H7 (cell line): Measurements from ENCODE around the gene NPIPB8. TPM values are rescaled to one million over a fixed set of nuclear protein-coding genes. Genes with fewer than 3 reads are reported as not detected.
"Not testable (repeated sequence)": the region's sequence is repeated elsewhere in the genome, so short reads cannot be mapped to it uniquely, and the experiment has no call there.

Experiments
- DNase-seq: peaks from one replicate; pipeline ENCODE4 v3.0.0; 2012
- H3K27me3 ChIP-seq: 2 replicates; pipeline ENCODE4 v1.6.0; 2011; ENCODE audit warnings: mild to moderate bottlenecking, low read length; ENCODE audit not compliant: control insufficient read depth, insufficient read depth
- H3K36me3 ChIP-seq: replicated peaks from 2 replicates; pipeline ENCODE4 v1.5.1; 2011; ENCODE audit warnings: low read length; ENCODE audit not compliant: control insufficient read depth, insufficient read depth
- H3K4me3 ChIP-seq: 2 replicates; pipeline ENCODE4 v1.5.1; 2011; ENCODE audit warnings: low read depth, mild to moderate bottlenecking, control low read depth, low read length, moderate library complexity; ENCODE audit not compliant: insufficient read depth
- total RNA-seq: library from RNA; depleted of rRNA; stranded (reverse); fragments of >200 nt; shearing (Covaris generic); gene quantifications from 2 replicates; pipeline ENCODE4 v1.2.3, GENCODE V29; 2014

Gene NPIPB8
- total RNA-seq, 1 experiment from 2014 or later: 0.31 TPM

DNA sequence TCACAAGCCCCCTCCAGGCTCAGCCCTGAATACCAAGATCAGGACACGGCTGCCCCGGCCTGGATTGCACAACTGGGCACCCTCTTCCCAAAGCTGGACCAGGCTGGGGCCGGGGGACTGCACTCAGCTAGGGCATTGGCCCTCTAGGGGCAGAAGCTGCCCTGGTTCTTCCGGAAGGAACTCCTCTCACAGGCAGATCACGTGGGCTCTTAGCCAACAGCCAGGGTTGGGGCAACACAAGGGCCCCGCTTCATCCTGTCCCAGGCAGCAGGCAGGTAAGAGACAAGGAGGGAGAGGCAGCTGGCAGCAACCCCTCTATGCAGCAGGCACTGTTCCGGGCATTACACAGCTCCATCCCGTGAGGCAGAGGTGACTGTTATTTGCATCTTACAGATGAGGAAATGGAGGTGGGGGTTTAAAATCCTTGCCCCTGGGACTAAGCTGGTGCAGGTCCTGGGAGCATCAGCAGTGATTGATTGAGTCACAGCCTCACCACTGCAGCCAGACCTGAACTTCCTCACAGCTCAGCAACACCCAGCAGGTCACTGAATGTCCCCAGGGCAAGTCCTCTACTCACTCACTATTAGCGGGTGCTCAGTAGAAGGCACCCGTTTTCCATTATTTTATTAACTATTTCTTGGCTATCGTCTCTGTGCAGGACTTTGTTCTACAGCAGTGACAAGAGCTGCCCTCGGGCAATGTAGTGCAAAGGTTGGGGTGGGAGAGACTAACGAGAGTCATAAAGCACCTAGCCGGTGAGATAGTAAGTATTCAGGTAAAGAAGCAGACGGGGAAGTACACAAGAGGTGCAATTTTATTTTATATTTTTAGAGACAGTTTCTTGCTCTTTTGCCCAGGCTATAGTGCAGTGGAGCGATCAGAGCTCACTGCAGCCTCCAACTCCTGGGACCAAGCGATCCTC, 25.2 kb upstream of the NPIPB8 start:
- not testable (repeated sequence) for H3K36me3 ChIP-seq, H3K27me3 ChIP-seq, H3K4me3 ChIP-seq, DNase-seq

DNA sequence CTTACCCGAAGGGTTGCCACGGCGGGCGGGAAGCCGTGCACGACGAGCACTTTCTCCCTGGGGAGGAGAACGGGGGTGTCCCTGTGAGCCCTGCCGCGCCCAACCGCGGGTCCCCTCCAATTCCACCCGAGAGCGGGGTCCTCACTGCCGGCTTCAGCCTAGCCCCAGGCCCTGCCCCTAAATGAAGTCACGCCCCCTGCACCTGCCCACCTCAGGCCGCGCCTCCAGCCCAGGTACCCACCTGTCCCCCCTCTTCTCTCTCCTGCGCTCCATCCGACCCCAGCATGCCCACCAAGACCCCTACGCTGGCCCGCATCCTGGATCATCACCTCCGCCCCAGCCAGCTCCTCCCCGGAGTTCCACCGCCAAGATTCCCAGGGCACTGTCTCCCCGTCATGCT, 24.0 kb upstream of the NPIPB8 start:
- not testable (repeated sequence) for H3K4me3 ChIP-seq, H3K36me3 ChIP-seq, H3K27me3 ChIP-seq, DNase-seq

DNA sequence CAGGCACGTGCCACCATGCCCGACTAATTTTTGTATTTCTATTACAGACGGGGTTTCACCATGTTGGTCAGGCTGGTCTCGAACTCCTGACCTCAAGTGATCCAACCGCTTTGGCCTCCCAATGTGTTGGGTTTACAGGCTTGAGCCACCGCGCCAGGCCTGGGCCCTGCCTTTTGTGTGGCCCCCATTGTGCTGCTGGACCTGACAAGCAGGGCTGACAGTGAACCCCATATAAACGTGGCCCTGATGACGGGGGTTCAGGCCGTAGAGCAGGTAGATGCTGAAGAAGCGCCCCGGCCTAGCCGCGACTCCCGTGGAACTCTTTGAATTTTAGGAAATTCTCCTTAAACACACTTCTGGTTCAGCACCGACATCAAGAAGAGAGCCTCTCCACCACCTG, 23.3 kb upstream of the NPIPB8 start:
- not testable (repeated sequence) for H3K27me3 ChIP-seq, DNase-seq, H3K4me3 ChIP-seq, H3K36me3 ChIP-seq

DNA sequence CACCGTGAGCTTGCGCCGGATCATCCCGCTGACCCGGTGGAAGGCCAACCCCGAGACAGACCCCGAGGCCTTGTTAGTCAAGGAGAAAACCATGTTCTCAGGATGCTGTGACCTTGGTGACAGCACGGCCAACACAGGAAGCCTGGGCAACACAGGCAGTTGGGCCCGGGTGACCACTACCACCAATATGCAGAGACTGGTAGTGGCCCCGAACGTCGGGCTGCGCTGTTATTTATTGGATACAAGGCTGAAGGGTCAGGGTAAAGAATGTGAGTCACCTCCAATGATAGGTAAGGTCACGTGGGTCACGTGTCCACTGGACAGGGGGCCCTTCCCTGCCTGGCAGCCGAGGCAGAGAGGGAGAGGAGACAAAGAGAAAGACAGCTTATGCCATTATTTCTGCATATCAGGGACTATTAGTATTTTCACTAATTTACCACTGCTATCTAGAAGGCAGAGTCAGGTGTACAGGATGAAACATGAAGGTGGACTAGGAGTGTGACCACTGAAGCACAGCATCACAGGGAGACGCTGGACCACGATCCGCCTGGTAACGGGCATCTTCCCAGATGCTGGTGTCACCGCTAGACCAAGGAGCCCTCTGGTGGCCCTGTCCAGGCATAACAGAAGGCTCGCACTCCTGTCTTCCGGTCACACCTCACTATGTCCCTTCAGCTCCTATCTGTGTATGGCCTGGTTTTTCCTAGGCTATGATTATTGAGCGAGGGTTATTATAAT, 22.2 kb upstream of the NPIPB8 start:
- not testable (repeated sequence) for H3K27me3 ChIP-seq, H3K4me3 ChIP-seq, DNase-seq, H3K36me3 ChIP-seq

DNA sequence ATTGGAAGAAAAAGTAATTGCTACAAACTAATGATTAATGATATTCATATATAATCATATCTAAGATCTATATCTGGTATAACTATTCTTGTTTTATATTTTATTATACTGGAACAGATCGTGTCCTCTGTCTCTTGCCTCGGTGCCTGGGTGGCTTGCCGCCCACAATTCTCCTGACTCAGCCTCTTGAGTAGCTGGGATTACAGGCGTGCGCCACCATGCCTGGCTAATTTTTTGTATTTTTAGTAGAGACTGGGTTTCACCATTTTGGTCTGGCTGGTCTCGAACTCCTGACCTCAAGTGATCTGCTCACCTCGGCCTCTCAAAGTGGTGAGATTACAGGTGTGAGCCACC, 21.7 kb upstream of the NPIPB8 start:
- DNase-seq, H3K4me3 ChIP-seq, H3K27me3 ChIP-seq, H3K36me3 ChIP-seq: not testable (repeated sequence)

GRCh38 chr16:28616636-28617035, 21.2 kb upstream of the NPIPB8 start:
- Histone ChIP-seq H3K4me3 (no peak overlapping the region), H3K36me3 (no peaks in the 10 kb centered on the region), H3K27me3 (no peaks in the 10 kb centered on the region)
- DNase-seq: no peak

DNA sequence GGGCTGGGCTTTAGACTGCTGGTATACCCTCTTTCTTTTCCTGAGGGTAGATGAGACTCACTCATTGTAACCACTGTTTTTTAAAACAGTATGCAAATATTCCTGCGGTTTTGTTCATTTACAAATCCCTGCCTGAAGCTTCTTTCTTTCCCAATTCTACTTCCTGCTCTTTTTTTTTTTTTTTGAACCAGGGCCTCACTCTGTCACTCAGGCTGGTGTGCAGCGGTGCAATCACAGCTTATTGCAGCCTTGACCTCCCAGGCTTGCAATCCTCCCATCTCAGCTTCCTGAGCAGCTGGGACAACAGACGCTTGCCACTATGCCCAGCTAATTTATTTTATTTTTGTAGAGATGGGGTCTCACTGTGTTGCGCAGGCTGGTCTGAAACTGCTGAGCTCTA, 20.0 kb upstream of the NPIPB8 start:
- Histone ChIP-seq H3K36me3 (no peaks in the 10 kb centered on the region), H3K27me3 (no peaks in the 10 kb centered on the region), H3K4me3 (no peak overlapping the region)
- no peak for DNase-seq

- H3K27me3 ChIP-seq, DNase-seq, H3K36me3 ChIP-seq, H3K4me3 ChIP-seq: not testable (repeated sequence)
Observed at GRCh38 chr16:28620316-28620715, 17.5 kb upstream of the NPIPB8 start.

GRCh38 chr16:28621481-28622155, 16.2 kb upstream of the NPIPB8 start:
- H3K36me3 ChIP-seq: no peaks in the 10 kb centered on the region
- peak; percentile 18 for DNase-seq
- no peak overlapping the region for H3K4me3 ChIP-seq
- no peaks in the 10 kb centered on the region for H3K27me3 ChIP-seq

- DNase-seq: peak; percentile 28
- H3K27me3 ChIP-seq, H3K4me3 ChIP-seq, H3K36me3 ChIP-seq: not testable (repeated sequence)
Observed at GRCh38 chr16:28622532-28623171, 15.2 kb upstream of the NPIPB8 start.

DNA sequence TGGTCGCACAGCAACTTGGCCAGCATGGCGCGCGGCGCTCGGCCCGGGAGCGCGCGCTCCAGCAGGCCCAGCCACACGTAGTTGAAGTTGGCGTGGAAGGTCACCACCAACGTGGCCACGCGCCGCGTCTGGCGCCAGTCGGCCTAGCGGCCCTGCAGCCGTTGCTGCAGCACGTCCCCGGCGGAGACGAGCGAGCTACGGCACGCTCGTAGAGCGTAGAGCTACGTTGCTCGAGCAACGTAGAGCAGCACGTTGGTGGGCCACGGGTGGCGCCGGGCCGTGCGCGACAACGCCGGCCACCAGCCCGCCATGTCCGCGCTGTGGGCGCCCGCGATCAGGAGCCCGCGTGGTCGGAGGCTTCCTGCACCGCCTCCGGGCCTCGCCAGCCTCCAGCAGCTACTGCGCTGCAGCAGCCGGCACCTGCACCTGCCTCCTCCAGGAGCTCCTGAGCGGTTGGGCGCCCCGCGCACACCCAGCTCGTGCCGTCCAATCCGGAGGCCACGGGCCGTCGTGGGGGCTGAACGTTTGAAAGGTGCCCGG, 14.6 kb upstream of the NPIPB8 start:
- Histone ChIP-seq H3K36me3 (no peaks in the 10 kb centered on the region), H3K27me3 (no peaks in the 10 kb centered on the region), H3K4me3 (no peak overlapping the region)
- DNase-seq: peak; percentile 32

DNA sequence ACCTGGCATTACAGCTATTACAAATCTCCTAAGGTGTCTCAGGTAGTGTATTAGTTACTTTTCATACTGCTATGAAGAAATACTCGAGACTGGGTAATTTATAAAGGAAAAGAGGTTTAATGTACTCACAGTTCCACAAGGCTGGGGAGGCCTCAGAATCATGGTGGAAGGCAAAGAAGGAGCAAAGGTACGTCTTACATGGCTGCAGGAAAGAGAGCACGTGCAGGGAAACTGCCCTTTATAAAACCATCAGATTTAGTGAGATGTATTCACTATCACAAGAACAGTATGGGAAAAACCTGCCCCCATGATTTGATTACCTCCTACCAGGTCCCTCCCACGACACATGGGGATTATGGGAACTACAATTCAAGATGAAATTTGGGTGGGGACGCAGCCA, 7.0 kb upstream of the NPIPB8 start:
- DNase-seq, H3K27me3 ChIP-seq, H3K36me3 ChIP-seq, H3K4me3 ChIP-seq: not testable (repeated sequence)

DNA sequence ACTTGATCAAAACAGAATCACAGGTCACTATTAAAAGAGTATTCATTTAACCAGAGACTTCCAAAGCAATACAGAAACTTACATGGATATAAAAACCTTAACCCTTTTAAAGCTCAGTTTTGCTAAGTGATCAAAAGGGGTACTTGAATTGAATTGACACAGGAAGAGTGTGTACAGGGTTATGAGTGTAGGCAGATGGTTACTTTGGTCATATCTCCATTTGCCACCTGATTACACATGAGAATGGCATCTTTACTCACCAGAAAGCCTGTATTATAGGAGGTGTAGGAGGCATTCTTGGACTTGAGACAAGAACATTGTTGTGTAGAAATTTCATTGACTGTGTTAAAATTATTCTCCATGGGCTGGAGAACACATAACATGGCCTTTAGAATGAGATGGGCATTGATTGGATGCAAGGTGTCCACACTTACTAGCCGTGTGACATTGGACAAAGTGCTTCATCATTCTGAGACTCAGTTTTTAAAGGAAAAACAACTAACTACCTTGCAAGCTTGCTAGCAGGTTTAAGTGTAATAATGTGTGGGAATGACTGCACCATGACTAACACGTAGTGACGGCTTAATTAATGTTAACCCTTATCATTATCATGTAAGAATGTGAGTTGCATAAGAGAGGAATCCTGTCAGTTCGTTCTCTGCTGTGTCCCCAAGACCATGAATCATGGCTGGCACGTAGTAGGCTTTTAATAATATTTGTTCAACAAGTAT, 1.6 kb upstream of the NPIPB8 start:
- not testable (repeated sequence) for H3K4me3 ChIP-seq, H3K36me3 ChIP-seq, H3K27me3 ChIP-seq, DNase-seq

- not testable (repeated sequence) for H3K4me3 ChIP-seq, H3K27me3 ChIP-seq, H3K36me3 ChIP-seq, DNase-seq
Observed at GRCh38 chr16:28638359-28638758, 494 bp downstream of the NPIPB8 start.
